ENCODE measurements around the gene CRB3.

GRCh38 chr19:6498294-6499036, 34.4 kb downstream of the CRB3 start:
- TF ChIP-seq EZH2 (IDR thresholded peaks at IDR 0.05; ENCODE audit: borderline replicate concordance, low read depth, low read length, poor library complexity, severe bottlenecking): no peak
- TF ChIP-seq, protein P1, sequence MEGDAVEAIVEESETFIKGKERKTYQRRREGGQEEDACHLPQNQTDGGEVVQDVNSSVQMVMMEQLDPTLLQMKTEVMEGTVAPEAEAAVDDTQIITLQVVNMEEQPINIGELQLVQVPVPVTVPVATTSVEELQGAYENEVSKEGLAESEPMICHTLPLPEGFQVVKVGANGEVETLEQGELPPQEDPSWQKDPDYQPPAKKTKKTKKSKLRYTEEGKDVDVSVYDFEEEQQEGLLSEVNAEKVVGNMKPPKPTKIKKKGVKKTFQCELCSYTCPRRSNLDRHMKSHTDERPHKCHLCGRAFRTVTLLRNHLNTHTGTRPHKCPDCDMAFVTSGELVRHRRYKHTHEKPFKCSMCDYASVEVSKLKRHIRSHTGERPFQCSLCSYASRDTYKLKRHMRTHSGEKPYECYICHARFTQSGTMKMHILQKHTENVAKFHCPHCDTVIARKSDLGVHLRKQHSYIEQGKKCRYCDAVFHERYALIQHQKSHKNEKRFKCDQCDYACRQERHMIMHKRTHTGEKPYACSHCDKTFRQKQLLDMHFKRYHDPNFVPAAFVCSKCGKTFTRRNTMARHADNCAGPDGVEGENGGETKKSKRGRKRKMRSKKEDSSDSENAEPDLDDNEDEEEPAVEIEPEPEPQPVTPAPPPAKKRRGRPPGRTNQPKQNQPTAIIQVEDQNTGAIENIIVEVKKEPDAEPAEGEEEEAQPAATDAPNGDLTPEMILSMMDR (conservative IDR thresholded peaks at IDR 0.05; ENCODE audit: low read depth, low read length): no peak

Measured in A673 (cell line).